ENCODE results near the gene TIAM1.

TIAM1 gene

GRCh38 chr21:31180256-31181081 is 163.6 kb downstream of the TIAM1 start:
- no peak overlapping the region for H3K4me3 ChIP-seq (ENCODE audit: low read depth, low read length)

DNA sequence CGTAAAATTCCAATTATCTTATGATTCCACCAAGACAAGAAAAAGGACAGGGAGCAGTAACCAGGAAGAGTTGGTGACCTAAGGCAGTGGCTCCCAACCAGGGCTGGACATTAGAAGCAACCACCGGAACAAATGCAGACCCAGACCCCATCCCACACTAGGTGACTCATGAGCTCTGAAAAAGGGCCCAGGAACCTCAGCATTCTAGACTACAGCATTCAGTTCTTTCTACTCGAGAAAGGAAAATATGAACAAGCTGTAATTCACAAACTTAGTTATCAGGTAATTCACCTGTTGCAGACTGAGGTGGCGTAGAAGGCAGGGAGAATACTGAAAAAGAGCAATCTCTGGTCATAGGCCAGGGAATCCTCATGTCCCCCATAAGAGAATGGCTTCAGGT is 167.3 kb downstream of the TIAM1 start:
- no peak overlapping the region for H3K4me3 ChIP-seq (ENCODE audit: low read depth, low read length)

- H3K4me3 ChIP-seq (ENCODE audit: low read depth, low read length), result no peak overlapping the region
Measured at GRCh38 chr21:31176080-31176551, 167.9 kb downstream of the TIAM1 start.

DNA sequence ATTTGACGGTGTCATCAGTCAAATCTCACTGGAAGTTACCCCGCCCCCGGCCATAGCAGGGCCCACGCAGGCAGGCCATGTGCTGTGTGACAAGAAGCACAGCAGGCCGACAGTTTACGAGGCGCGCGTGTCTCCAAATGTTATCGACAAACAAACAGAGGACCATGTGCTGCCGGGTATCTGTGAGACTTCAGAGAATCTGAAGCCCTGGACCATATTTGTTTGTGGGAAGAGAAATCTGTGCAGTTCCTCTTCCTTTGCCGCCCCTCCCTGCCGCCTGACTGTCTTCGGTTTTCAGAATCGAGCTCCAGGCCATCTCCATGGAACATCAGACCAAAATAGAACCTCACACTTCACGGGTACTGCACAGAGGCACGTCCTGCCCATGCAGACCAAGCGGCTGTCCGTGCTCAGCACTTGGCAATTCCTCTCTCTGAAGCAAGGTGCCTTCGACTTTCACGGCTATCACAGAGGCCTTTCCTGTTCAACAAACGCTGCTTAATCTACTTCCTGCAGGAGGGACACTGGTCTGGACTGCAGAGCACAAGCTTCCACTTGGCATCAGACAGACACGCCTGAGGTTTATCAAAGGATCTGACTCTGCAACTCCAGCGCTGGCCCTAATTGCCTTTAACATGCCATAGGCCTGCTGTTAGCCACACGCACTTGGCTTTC is 170.0 kb downstream of the TIAM1 start:
- H3K4me3 ChIP-seq (ENCODE audit: low read depth, low read length), result no peak overlapping the region

DNA sequence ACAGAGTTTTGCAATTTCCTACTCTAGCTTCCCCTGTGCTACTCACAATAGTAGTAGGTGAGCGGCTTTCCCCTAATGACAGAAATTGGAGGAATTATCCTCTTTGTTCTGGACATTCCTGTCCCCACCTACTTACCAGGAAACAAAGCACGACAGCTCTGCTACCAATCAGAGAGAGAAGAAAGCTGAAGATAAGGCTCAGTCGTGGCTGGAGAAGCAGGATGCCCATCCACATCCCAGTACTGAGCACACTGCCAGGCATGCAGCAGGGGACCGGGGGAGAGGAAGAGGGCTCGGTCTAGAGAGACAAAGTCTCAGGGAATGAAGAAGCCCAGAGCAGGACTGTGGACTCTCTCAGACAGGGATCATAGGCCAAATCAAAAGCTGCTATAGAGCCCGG is 171.7 kb downstream of the TIAM1 start:
- no peak overlapping the region for H3K4me3 ChIP-seq (ENCODE audit: low read depth, low read length)

- H3K4me3 ChIP-seq (ENCODE audit: low read depth, low read length), result no peak overlapping the region
Measured at GRCh38 chr21:31164713-31165694, 179.1 kb downstream of the TIAM1 start.

GRCh38 chr21:31162827-31163226 is 181.2 kb downstream of the TIAM1 start:
- no peak overlapping the region for H3K4me3 ChIP-seq (ENCODE audit: low read depth, low read length)

GRCh38 chr21:31162079-31162699 is 181.9 kb downstream of the TIAM1 start:
- no peak overlapping the region for H3K4me3 ChIP-seq (ENCODE audit: low read depth, low read length)

- H3K4me3 ChIP-seq (ENCODE audit: low read depth, low read length), result no peak overlapping the region
Measured at GRCh38 chr21:31161157-31161556, 182.9 kb downstream of the TIAM1 start.

GRCh38 chr21:31159808-31160207 is 184.3 kb downstream of the TIAM1 start:
- peak overlapping the region; percentile 8 for H3K4me3 ChIP-seq (ENCODE audit: low read depth, low read length)

DNA sequence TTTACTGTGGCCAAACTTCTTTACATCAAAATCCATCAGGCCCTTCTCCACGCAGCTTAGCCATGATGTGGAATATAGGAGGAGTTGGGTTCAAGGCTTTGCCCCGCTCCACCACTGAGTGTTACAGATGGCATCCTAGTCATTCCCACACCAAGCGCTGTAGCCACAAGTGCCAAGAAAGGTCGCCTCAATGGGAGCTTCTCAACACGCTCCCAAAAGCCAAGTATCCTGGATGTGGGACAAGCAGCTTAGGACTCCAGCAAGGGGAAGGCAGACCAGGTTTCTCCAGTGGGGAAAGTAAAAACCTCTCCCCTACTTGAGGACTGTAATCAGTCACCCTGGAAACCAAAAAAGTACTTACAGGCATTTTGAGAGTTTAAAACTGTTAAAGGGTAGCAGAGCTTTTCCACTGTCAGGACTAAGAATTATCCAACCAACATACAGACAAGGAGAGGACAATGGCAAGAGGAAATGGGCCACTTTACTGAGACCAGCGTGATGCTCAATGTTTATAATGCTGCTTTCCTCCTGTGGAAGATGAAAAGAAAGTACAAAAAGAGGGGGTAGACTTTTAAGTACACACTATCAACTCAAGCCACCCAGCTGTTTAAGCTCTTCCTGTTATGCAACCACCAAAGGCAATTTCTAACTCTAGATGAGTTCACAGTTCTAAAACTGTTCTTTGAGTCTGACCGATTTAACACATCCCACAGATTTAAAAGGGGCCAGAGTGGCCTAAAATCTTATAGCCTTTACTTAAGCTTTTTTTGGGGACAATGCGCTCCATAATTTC is 185.1 kb downstream of the TIAM1 start:
- no peak overlapping the region for H3K4me3 ChIP-seq (ENCODE audit: low read depth, low read length)

- H3K4me3 ChIP-seq (ENCODE audit: low read depth, low read length), result no peak overlapping the region
Measured at GRCh38 chr21:31157756-31158155, 186.3 kb downstream of the TIAM1 start.

DNA sequence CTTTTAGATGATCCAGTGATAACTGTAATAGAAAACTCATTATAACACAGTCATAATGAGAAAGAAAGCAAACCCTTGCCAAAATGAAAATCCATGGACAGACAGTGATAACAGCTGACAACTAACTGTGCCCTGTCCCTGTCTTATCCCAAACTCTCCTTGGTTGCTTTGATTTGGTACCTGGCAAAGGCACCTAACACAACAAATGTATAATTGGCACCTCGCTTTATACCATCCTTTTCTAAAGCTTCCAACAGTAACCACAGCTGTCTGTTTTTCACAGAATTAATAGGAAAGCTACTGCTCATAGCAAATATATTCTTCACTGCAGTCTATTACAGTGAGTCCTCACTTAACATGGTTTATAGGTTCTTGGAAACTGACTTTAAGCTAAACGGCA is 187.4 kb downstream of the TIAM1 start:
- no peak overlapping the region for H3K4me3 ChIP-seq (ENCODE audit: low read depth, low read length)

DNA sequence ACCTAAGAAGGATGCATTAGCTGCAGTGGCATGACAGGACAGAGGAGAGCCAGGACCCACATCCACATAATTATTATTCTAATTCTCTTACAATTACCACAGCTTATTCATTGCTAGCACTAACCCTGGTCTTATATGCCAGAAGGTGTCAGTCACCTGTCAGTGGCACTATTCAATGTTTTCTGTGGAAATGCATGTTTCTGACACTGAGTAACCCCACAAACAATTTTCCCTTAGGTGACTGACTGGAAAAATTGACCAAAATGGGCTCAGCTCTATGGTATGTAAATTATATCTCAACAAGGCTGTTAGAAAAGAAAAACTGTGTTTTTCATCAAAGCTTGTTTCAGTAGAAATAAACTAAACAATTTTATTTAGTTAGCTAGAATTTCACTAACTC is 187.9 kb downstream of the TIAM1 start:
- H3K4me3 ChIP-seq (ENCODE audit: low read depth, low read length), result no peak overlapping the region

DNA sequence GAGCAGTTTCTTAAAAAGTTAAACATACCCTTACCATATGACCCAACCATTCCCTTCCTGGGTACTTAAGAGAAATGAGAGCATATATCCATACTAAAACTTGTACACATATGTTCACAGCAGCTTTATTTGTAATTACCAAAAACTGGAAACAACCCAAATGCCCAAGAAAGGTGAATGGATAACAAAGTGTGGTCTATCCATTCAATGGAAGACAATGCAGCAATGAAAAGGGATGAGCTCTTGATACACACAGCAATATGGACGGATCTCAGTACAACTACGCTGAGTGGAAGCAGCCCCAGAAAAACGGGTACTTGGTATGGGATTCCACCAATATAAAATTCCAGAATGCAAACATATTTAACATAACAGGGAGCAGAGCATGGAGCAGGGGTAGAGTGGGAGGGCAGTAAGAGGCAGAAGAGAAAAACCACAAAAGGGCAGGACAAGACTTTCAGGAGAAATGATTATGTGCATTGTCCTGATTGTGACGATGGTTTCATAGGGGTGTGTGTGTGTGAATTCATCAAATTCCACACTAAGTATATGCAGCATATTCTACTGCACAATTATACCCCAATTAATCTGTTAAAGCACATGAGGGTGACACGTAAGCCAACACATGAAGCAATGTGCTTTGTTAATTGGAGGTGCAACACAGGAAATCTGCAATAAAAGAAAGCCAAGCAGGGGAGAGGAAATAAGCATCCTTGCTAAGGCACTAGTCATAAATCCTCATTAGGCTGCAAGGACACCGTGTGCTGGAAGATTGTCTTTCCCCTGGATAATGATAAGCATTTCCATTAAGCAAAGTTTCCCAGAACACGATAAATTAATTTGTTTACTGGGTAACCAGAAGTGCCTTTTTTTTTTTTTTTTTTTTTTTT is 192.7 kb downstream of the TIAM1 start:
- H3K4me3 ChIP-seq (ENCODE audit: low read depth, low read length), result no peak overlapping the region

DNA sequence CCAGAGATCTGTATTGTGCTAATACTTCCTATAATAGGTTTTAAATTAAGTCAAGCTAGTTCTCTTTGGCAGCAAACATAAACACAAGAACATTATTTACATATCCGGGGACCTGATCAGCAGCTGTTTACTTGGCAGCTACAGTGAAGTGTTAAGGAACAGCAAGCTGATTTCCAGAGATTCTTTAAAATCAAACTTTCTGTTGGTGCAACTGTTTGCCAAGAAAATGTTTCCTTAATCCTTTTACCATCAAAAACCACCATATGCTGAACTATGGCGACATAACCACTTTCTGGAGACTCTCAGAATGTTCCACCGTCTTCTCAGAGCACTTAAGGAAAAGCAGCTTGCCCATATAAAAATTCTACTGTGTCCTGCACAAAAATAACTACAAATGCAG is 198.8 kb downstream of the TIAM1 start:
- no peak overlapping the region for H3K4me3 ChIP-seq (ENCODE audit: low read depth, low read length)

GRCh38 chr21:31143036-31143435 is 201.0 kb downstream of the TIAM1 start:
- H3K4me3 ChIP-seq (ENCODE audit: low read depth, low read length), result no peak overlapping the region

GRCh38 chr21:31142600-31142999 is 201.5 kb downstream of the TIAM1 start:
- H3K4me3 ChIP-seq (ENCODE audit: low read depth, low read length), result no peak overlapping the region

All from iPS-11a (cell line).